Loucy (cell line): ENCODE measurements around the gene CENPF.
A peak's percentile ranks its signal among the peaks of the same experiment; 100 is the strongest.

ENCODE experiments used
- H2AFZ ChIP-seq: fragments of 200-600 bp; sonication (generic); 2 replicates; pipeline ENCODE4 v1.6.0; 2016; ENCODE audit warnings: antibody characterized with exemption, mild to moderate bottlenecking, low read length, moderate library complexity
- H3F3A ChIP-seq: fragments of 200-600 bp; 2 replicates; pipeline ENCODE4 v1.6.0; 2016; ENCODE audit warnings: antibody characterized with exemption, low read depth, mild to moderate bottlenecking
- H3K27me3 ChIP-seq: fragments of 200-600 bp; sonication (generic); 2 replicates; pipeline ENCODE4 v1.6.1; 2014; ENCODE audit warnings: low read length, mild to moderate bottlenecking; ENCODE audit not compliant: insufficient read depth, poor library complexity, severe bottlenecking
- H3K36me3 ChIP-seq: fragments of 200-600 bp; sonication (generic); 2 replicates; pipeline ENCODE4 v1.6.1; 2016; ENCODE audit warnings: low read length; ENCODE audit not compliant: insufficient read depth
- H3K4me1 ChIP-seq: fragments of 200-600 bp; sonication (generic); 2 replicates; pipeline ENCODE4 v1.5.1; 2014; ENCODE audit warnings: low read length, mild to moderate bottlenecking; ENCODE audit not compliant: insufficient read depth, poor library complexity, severe bottlenecking
- H3K4me2 ChIP-seq: fragments of 200-600 bp; sonication (generic); 2 replicates; pipeline ENCODE4 v1.6.0; 2014; ENCODE audit warnings: antibody characterized with exemption, low read length, low read depth, mild to moderate bottlenecking; ENCODE audit not compliant: poor library complexity, severe bottlenecking
- H3K4me3 ChIP-seq: fragments of 200-600 bp; sonication (generic); 2 replicates; pipeline ENCODE4 v1.5.1; 2014; ENCODE audit warnings: low read length, mild to moderate bottlenecking, mixed read lengths; ENCODE audit not compliant: poor library complexity, severe bottlenecking
- H3K79me2 ChIP-seq: fragments of 200-600 bp; sonication (generic); 2 replicates; pipeline ENCODE4 v1.6.1; 2014; ENCODE audit warnings: low read length; ENCODE audit not compliant: insufficient read depth
- H3K9ac ChIP-seq: fragments of 200-600 bp; sonication (generic); 2 replicates; pipeline ENCODE4 v1.6.0; 2014; ENCODE audit warnings: mild to moderate bottlenecking, low read depth, low read length, moderate library complexity; ENCODE audit not compliant: poor library complexity, severe bottlenecking
- H3K9me2 ChIP-seq: fragments of 200-600 bp; sonication (generic); replicated peaks from 2 replicates; pipeline ENCODE4 v1.6.1; 2016; ENCODE audit warnings: low read depth, low read length, mixed read lengths
- H3K9me3 ChIP-seq: fragments of 200-600 bp; sonication (generic); 2 replicates; pipeline ENCODE4 v1.6.1; 2014; ENCODE audit warnings: mild to moderate bottlenecking, antibody characterized with exemption, low read length, low read depth; ENCODE audit not compliant: insufficient read depth
- H4K20me1 ChIP-seq: fragments of 200-600 bp; sonication (generic); 2 replicates; pipeline ENCODE4 v1.6.0; 2014; ENCODE audit warnings: antibody characterized with exemption, low read length, mild to moderate bottlenecking; ENCODE audit not compliant: insufficient read depth, poor library complexity, severe bottlenecking
- EZH2phosphoT487 ChIP-seq: fragments of 200-600 bp; IDR thresholded peaks from 2 replicates; pipeline ENCODE4 v1.6.1; 2018; ENCODE audit warnings: antibody characterized with exemption, mild to moderate bottlenecking, moderate library complexity, borderline replicate concordance
- TF ChIP-seq, protein P1 (sequence below): fragments of 200-600 bp; sonication (generic); conservative IDR thresholded peaks from 2 replicates; pipeline ENCODE4 v1.5.1; 2014; ENCODE audit warnings: mild to moderate bottlenecking, antibody characterized with exemption, low read length

CENPF gene

DNA sequence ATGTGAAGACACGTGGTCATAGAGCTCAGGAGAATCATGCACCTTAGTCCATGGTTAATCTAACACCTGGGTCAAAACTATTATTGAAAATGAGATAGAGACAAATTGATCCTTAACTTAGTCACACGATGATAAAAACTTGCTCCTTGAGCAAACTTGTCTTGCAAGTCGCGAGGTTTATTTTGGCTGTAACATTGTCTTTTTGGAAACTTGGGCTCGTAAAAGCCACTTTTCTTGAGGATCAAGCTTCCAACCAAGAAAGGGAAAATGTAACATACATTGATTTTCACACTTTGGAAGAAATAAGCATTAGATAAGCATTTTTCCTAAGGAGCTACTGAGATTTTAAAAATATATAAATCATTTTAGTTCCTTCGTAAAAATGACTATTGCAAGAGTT lies 19.9 kb upstream of the CENPF start:
- Histone ChIP-seq H3K79me2 (no peaks in the 10 kb centered on the region), H2AFZ (no peak overlapping the region), H3K9me3 (no peaks in the 10 kb centered on the region), H3K4me2 (no peak overlapping the region), H3K4me3 (no peak overlapping the region), H3F3A (no peaks in the 10 kb centered on the region; the same call in 1 of the 2 replicates), H3K36me3 (no peaks in the 10 kb centered on the region), H4K20me1 (no peaks in the 10 kb centered on the region), H3K9ac (no peak overlapping the region), H3K9me2 (no peaks in the 10 kb centered on the region), H3K27me3 (no peaks in the 10 kb centered on the region), H3K4me1 (peaks cover 11% of the 10 kb centered on the region)
- TF ChIP-seq, protein P1, sequence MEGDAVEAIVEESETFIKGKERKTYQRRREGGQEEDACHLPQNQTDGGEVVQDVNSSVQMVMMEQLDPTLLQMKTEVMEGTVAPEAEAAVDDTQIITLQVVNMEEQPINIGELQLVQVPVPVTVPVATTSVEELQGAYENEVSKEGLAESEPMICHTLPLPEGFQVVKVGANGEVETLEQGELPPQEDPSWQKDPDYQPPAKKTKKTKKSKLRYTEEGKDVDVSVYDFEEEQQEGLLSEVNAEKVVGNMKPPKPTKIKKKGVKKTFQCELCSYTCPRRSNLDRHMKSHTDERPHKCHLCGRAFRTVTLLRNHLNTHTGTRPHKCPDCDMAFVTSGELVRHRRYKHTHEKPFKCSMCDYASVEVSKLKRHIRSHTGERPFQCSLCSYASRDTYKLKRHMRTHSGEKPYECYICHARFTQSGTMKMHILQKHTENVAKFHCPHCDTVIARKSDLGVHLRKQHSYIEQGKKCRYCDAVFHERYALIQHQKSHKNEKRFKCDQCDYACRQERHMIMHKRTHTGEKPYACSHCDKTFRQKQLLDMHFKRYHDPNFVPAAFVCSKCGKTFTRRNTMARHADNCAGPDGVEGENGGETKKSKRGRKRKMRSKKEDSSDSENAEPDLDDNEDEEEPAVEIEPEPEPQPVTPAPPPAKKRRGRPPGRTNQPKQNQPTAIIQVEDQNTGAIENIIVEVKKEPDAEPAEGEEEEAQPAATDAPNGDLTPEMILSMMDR, result no peak
- TF ChIP-seq EZH2phosphoT487, result no peak

DNA sequence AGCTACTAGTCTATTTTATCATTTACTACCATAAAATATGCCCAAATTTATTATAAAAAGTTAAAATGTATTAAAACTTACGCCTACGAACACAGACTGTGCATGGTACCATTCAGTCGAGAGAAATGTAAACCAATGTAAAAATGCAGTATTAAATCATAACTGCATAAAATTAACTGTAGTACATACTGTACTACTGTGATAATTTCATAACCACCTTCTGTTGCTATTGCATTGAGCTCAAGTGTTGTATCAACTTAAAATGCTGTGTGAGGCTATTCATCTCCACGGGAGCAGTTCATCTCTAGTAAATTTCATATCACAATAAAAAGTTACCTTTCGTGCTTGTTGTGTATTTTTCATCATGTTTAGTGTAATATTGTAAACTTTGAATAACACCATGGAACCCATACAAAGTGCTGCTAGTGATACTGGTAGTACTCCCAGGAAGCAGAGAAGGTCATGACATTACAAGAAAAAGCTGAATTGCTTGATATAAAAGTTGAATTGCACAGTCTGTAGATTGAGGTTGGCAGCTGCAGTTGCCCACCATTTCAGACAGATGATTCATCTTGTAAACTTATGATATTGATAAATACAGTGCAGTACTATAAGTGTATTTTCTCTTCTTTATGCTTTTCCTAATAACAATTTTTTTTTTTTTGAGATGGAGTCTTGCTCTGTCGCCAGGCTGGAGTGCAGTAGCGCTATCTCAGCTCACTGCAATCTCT lies 19.0 kb upstream of the CENPF start:
- H3K36me3 ChIP-seq, result no peaks in the 10 kb centered on the region
- TF ChIP-seq, protein P1, result no peak
- no peak for TF ChIP-seq EZH2phosphoT487

DNA sequence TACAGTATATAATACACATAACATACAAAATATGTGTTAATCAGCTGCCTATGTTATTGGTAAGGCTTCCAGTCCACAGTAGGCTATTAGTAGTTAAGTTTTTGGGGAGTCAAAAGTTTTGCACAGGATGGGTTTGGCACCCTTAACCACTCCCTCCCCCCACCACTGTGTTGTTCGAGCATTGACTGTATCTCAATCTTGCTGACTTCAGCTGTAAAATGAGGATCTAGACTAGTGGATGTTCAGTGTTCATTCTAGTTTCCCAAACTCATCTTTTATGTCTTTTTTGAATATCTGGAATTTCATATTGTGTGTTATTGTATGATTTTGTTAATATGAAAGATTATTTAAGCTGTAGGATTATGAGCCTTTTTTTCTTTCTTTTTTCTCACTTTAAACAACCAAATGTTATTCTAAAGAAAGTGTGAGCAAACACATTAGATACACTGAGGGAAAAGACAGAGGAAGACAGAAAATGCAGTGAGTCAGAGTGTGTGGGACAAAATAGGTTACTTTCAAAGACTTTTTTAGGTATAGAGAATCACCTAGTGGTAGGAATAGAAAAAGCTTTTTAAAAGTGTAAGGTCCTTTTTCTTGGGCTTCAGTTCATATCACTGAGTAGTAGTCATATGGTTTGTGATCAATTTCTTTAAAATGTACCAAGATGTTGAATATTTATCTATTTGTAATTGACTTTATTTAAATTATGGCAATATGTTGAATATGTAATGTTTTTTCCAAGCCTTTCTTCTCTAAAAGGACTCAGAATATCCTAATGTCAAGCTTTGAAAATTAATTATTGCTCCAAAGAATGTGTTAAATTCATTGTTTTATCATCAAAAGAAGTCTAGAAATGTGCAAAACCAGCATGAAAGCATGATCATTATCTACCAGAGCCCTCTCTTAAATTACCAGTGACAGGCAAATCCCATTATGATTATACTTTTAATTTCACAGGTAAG lies 17.9 kb upstream of the CENPF start:
- Histone ChIP-seq H3K4me3 (no peak overlapping the region), H3K9ac (no peak overlapping the region), H4K20me1 (no peaks in the 10 kb centered on the region), H3K36me3 (no peaks in the 10 kb centered on the region), H2AFZ (peak overlapping the region; percentile 50; the same call in 1 of the 2 replicates), H3F3A (no peaks in the 10 kb centered on the region; the same call in 1 of the 2 replicates), H3K4me1 (peaks cover 11% of the 10 kb centered on the region), H3K9me2 (no peaks in the 10 kb centered on the region), H3K9me3 (no peaks in the 10 kb centered on the region), H3K27me3 (no peaks in the 10 kb centered on the region), H3K79me2 (no peaks in the 10 kb centered on the region), H3K4me2 (no peak overlapping the region)
- TF ChIP-seq, protein P1, result peak; percentile 95
- TF ChIP-seq EZH2phosphoT487, result no peak

More for the DNA sequence above, 19.0 kb upstream of the CENPF start:
- Histone ChIP-seq H3K9ac (no peak overlapping the region), H3K79me2 (no peaks in the 10 kb centered on the region), H3K4me3 (no peak overlapping the region), H3K27me3 (no peaks in the 10 kb centered on the region), H3K9me3 (no peaks in the 10 kb centered on the region), H3K4me2 (no peak overlapping the region), H3K9me2 (no peaks in the 10 kb centered on the region), H2AFZ (no peak overlapping the region), H4K20me1 (no peaks in the 10 kb centered on the region), H3K4me1 (peaks cover 11% of the 10 kb centered on the region), H3F3A (no peaks in the 10 kb centered on the region; the same call in 1 of the 2 replicates)
